Epithelial cell of esophagus (primary cell): ENCODE results near the gene NEK6.
A peak's percentile ranks its signal among the peaks of the same experiment; 100 is the strongest.

ENCODE experiments used
- DNase-seq: peaks from one replicate; pipeline ENCODE4 v3.0.0; 2010; ENCODE audit warnings: low read depth
- H3K4me3 ChIP-seq: 2 replicates; pipeline ENCODE4 v1.5.1; 2011; ENCODE audit warnings: mild to moderate bottlenecking, low read length, control low read depth
- CTCF ChIP-seq: IDR thresholded peaks from 2 replicates; pipeline ENCODE4 v1.5.1; 2011; ENCODE audit warnings: low read depth, mild to moderate bottlenecking, low read length, control low read depth, inconsistent platforms; ENCODE audit not compliant: insufficient read depth; ENCODE audit errors: missing control alignments

The NEK6 gene

DNA sequence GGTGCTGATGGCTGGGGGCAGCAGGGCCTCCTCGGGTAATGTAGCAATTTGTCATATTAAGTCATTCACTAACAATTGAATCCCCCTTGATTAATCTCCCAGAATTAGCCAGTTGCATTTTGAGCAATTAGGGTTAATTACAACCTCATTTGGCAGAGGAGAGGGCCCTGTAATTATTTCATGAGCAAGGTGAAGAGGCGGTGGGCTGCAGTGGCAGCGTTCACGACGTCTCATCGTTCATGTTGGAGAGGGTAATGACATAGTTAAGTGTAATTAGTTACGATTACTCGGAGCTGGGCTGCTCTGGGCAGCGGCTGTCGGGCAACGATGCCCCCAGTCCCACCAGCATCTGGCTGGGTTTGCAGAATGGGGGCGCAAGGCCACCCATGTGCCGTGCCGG is 46.0 kb downstream of the NEK6 start:
- no peak for TF ChIP-seq CTCF
- H3K4me3 ChIP-seq = no peak overlapping the region

GRCh38 chr9:124304285-124304684 is 46.5 kb downstream of the NEK6 start:
- no peak overlapping the region for H3K4me3 ChIP-seq
- DNase-seq = no peak
- TF ChIP-seq CTCF = no peak

More for the DNA sequence above, 46.0 kb downstream of the NEK6 start:
- DNase-seq = no peak

DNA sequence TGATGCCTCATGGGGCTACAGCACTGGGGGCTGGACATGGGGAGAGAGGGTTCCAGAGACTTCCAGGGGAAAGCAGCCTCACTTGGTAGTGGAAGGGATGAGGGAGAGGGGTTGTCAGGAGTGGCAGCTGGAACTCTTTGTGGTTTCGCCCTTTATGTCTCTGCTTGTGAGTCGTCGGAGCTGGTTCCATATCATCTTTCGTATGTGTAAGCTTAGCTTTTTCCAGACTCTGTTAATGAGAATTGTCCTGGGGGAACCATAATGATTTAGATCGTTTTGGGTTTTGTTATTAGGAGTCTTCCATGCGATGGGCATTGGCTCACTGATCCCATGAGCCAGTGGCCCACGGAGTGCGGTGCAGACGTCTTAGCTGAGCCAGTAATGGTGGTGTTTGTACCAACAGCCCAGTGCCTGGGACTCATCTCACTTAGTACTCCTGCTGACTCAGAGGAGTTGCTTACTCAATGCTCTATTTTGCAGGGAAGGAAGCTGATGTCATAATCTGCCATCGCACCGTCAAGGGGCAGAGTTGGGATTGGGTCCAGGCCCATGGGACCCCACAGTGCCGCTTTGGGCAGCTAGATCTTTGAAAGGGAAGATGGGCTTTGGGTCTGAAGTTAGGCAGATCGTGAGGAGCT is 48.5 kb downstream of the NEK6 start:
- TF ChIP-seq CTCF = no peak
- no peak overlapping the region for H3K4me3 ChIP-seq
- peak; percentile 86 for DNase-seq

- no peak overlapping the region for H3K4me3 ChIP-seq
- TF ChIP-seq CTCF = no peak
- DNase-seq = no peak
Observed at GRCh38 chr9:124307379-124308030, 49.8 kb downstream of the NEK6 start.

DNA sequence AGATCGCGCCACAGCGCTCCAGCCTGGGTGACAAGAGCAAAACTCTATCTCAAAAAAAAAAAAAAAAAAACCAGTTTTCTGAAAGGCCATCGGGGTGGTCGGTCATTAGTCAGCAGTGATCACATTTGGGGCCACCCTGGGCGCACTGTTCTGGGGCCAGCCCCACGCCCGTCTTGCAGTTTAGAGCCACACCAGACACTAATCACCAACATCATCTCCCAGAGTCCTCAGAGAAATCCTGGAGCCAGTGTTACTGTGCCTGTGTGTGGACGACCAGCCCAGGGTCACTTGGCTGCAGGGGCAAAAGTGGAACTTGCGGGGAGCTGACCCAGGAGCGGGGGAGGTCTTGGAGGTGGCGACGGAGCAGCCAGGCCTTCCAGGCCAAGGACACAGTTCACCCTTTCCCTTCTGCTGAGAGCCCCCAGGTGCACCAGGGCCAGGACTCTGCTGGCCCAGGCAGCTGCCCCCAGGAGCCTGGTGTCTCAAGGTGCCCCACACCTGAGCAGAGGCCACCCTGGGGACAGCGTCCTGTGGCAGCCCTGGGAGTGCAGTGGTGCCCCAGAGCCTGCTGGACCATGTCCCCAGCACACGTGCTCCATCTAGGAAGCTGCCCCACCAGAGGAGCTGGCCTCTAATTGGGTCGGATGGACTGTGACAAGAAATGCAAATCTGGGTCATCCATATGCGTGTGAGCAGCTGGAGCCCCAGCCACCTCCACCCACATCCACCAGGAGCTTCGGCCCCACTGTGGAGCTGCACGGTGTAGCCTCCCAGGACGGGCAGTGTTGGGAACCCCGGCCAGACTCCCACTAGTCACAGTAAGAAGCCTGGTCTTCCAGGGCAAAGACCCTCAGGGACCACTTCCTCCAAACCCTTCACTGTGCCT is 51.1 kb downstream of the NEK6 start:
- DNase-seq = no peak
- no peak overlapping the region for H3K4me3 ChIP-seq
- TF ChIP-seq CTCF = no peak

- peak; percentile 95 for DNase-seq
- no peak for TF ChIP-seq CTCF
- H3K4me3 ChIP-seq = no peak overlapping the region
Observed at GRCh38 chr9:124309667-124310084, 51.9 kb downstream of the NEK6 start.
